Measurements from ENCODE around the gene EPHB4.

DNA sequence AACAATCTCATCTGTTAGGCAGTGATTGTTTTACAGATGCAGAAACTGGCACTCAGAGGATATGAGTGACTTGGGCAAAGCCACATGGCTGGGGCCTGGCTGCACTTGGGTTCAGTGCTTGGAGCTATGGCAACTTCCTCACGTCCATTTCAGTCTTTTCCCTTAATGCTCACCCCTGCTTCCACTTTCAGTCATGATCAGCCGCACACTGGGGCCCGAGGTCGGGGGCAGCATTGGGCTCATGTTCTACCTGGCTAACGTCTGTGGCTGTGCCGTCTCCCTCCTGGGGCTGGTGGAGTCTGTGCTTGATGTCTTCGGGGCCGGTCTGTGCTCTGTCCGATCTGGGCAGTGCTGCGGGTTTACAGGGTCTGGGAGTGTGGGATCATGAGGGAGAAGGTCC is 28.2 kb upstream of the EPHB4 start:
- TF ChIP-seq, protein P1, sequence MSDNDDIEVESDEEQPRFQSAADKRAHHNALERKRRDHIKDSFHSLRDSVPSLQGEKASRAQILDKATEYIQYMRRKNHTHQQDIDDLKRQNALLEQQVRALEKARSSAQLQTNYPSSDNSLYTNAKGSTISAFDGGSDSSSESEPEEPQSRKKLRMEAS (CRISPR knock-in tag; IDR thresholded peaks at IDR 0.05) = no peak
- no peak for TF ChIP-seq NR2C2 (CRISPR knock-in tag; IDR thresholded peaks at IDR 0.05)
- TF ChIP-seq, protein P2, sequence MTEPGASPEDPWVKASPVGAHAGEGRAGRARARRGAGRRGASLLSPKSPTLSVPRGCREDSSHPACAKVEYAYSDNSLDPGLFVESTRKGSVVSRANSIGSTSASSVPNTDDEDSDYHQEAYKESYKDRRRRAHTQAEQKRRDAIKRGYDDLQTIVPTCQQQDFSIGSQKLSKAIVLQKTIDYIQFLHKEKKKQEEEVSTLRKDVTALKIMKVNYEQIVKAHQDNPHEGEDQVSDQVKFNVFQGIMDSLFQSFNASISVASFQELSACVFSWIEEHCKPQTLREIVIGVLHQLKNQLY (CRISPR knock-in tag; IDR thresholded peaks at IDR 0.05) = no peak
